Measurements from ENCODE around the gene PLCD3. TPM values are rescaled to one million over a fixed set of nuclear protein-coding genes. Genes with fewer than 3 reads are reported as not detected.

The PLCD3 gene
- total and polyA plus RNA-seq, 9 of the 15 experiments (the other 6 are each of a cell fraction or from before 2014, with no cell fraction given): 0.20 to 22.6 (median 7.5) TPM

DNA sequence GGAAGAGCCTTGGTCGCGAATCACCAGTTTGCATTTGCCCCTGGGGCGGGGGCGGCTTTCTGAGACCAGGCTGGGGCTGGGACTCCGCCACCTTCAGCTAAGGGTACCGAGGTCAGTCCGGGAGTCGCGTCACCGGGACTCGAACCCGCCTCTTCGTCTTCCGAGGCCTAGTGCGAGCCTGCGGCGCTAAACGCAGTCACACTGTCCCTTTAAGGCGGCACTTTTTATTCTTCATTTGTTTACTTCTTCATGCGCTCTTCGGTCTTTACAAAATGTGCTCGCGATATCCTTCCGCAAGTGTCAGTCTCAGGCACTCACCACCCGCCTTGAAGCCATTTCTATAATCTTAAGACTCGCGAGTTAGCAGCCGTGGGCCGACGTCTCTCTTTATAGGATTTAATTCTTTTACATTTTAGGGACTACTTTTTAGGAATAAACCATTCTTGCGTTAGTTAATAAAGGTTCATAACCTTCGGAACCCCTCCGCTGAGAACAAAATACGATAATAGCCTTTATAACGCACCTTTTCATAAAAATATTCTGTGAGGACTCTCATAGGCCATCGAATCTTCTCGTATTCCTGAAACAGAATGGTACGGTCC is 15.4 kb upstream of the PLCD3 start (continued):
- TF ChIP-seq MYNN (IDR thresholded peaks at IDR 0.05): no peak
- no peak for TF ChIP-seq MYNN (CRISPR knock-in tag; IDR thresholded peaks at IDR 0.05)
- TF ChIP-seq ZNF121 (CRISPR knock-in tag; conservative IDR thresholded peaks at IDR 0.05): no peak
- no peak for TF ChIP-seq FOS (IDR thresholded peaks at IDR 0.05; ENCODE audit: extremely low read depth, insufficient read length)
- TF ChIP-seq, protein P1, sequence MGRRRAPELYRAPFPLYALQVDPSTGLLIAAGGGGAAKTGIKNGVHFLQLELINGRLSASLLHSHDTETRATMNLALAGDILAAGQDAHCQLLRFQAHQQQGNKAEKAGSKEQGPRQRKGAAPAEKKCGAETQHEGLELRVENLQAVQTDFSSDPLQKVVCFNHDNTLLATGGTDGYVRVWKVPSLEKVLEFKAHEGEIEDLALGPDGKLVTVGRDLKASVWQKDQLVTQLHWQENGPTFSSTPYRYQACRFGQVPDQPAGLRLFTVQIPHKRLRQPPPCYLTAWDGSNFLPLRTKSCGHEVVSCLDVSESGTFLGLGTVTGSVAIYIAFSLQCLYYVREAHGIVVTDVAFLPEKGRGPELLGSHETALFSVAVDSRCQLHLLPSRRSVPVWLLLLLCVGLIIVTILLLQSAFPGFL (CRISPR knock-in tag; IDR thresholded peaks at IDR 0.05): no peak
- TF ChIP-seq, protein P2, sequence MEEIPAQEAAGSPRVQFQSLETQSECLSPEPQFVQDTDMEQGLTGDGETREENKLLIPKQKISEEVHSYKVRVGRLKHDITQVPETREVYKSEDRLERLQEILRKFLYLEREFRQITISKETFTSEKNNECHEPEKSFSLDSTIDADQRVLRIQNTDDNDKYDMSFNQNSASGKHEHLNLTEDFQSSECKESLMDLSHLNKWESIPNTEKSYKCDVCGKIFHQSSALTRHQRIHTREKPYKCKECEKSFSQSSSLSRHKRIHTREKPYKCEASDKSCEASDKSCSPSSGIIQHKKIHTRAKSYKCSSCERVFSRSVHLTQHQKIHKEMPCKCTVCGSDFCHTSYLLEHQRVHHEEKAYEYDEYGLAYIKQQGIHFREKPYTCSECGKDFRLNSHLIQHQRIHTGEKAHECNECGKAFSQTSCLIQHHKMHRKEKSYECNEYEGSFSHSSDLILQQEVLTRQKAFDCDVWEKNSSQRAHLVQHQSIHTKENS (CRISPR knock-in tag; IDR thresholded peaks at IDR 0.05): no peak
- TF ChIP-seq RBBP5 (IDR thresholded peaks at IDR 0.05; ENCODE audit: borderline replicate concordance, insufficient read depth, low read length, poor library complexity, severe bottlenecking): peak; percentile 51
- no peak for TF ChIP-seq DACH1 (IDR thresholded peaks at IDR 0.05; ENCODE audit: partially characterized antibody)
- TF ChIP-seq TCF3 (CRISPR knock-in tag; IDR thresholded peaks at IDR 0.05): no peak; the same call in 1 of the 2 replicates
- 0 out of 2 replicates have a peak, but pooled peaks have one; percentile 45 for TF ChIP-seq ZNF707 (CRISPR knock-in tag; conservative IDR thresholded peaks at IDR 0.05)
- TF ChIP-seq PHF20 (IDR thresholded peaks at IDR 0.05; ENCODE audit: partially characterized antibody): no peak
- no peak for TF ChIP-seq PPARD (CRISPR knock-in tag; IDR thresholded peaks at IDR 0.05)
- no peak for TF ChIP-seq MXI1 (IDR thresholded peaks at IDR 0.05; ENCODE audit: low read depth, low read length)
- peak; percentile 52; the same call in 1 of the 2 replicates for TF ChIP-seq RAD51 (IDR thresholded peaks at IDR 0.05; ENCODE audit: borderline replicate concordance, low read depth)
- TF ChIP-seq ELF2 (CRISPR knock-in tag; IDR thresholded peaks at IDR 0.05): peak; percentile 54; the same call in 1 of the 2 replicates
- no peak for TF ChIP-seq BRF1 (IDR thresholded peaks at IDR 0.05; ENCODE audit: borderline replicate concordance, extremely low read depth, insufficient read length)
- TF ChIP-seq ZNF143 (CRISPR knock-in tag; IDR thresholded peaks at IDR 0.05): no peak
- peak; percentile 93 for TF ChIP-seq ZFX (CRISPR knock-in tag; IDR thresholded peaks at IDR 0.05)
- TF ChIP-seq, protein P3, sequence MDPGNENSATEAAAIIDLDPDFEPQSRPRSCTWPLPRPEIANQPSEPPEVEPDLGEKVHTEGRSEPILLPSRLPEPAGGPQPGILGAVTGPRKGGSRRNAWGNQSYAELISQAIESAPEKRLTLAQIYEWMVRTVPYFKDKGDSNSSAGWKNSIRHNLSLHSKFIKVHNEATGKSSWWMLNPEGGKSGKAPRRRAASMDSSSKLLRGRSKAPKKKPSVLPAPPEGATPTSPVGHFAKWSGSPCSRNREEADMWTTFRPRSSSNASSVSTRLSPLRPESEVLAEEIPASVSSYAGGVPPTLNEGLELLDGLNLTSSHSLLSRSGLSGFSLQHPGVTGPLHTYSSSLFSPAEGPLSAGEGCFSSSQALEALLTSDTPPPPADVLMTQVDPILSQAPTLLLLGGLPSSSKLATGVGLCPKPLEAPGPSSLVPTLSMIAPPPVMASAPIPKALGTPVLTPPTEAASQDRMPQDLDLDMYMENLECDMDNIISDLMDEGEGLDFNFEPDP (CRISPR knock-in tag; IDR thresholded peaks at IDR 0.05): no peak
- TF ChIP-seq ETV6 (IDR thresholded peaks at IDR 0.05; ENCODE audit: borderline replicate concordance in 1 of 2, low read depth in 2 of 2, low read length in 1 of 2): peak in 1 of 2 experiments; percentile 30; a peak in 1 of 4 replicates
- TF ChIP-seq ETV6 (CRISPR knock-in tag; IDR thresholded peaks at IDR 0.05; ENCODE audit: borderline replicate concordance): no peak
- TF ChIP-seq ZNF23 (CRISPR knock-in tag; IDR thresholded peaks at IDR 0.05): no peak
- no peak for TF ChIP-seq MCM3 (IDR thresholded peaks at IDR 0.05)
- no peak for TF ChIP-seq FUS (optimal IDR thresholded peaks at IDR 0.05; ENCODE audit: low read depth, low read length)
- TF ChIP-seq CHD1 (IDR thresholded peaks at IDR 0.05; ENCODE audit: low read length): peak; percentile 12
- peak; percentile 98 for TF ChIP-seq FOXJ2 (tag; IDR thresholded peaks at IDR 0.05)
- peak; percentile 73 for TF ChIP-seq NCOR1 (IDR thresholded peaks at IDR 0.05)
- no peak for TF ChIP-seq NR4A1 (CRISPR knock-in tag; IDR thresholded peaks at IDR 0.05)
- no peak for TF ChIP-seq NR4A1 (tag; IDR thresholded peaks at IDR 0.05)

All from K562 (cell line).